ENCODE results near the gene IGIP.

IGIP gene

GRCh38 chr5:140111011-140111858, 14.5 kb upstream of the IGIP start:
- no peak for DNase-seq (ENCODE audit: low read depth in 2 of 2)

GRCh38 chr5:140111859-140112551, 13.7 kb upstream of the IGIP start:
- DNase-seq (ENCODE audit: low read depth in 2 of 2), result no peak

- DNase-seq (ENCODE audit: low read depth in 2 of 2), result no peak
Measured at GRCh38 chr5:140112685-140113179, 13.0 kb upstream of the IGIP start.

- DNase-seq (ENCODE audit: low read depth in 2 of 2), result no peak
Measured at GRCh38 chr5:140113180-140113698, 12.5 kb upstream of the IGIP start.

DNA sequence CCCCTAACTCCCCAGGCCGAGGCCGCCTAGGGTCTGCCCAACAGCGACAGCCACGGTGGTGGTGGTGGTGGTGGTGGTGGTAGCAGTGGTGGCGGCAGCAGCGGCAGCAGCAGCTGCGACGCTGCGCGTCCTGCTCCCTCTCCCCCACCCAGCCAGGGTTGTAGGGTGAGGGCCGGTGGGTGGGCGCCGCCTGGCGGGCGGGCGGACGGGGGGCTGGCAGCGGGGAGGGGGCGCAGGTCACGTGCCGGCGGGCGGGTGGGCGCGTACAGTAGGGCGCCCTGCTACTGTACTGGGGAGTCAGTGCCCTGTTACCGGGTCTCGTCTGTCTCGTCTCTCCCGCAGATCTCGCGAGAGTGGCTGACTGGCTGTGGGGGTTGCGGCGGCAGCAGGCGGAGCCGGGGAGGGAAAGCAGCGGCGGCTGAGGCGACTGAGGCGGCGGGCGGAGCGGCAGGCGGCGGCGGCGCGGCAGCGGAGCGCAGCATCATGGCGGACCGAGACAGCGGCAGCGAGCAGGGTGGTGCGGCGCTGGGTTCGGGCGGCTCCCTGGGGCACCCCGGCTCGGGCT, 12.0 kb upstream of the IGIP start, which contains the start of gene PURA:
Gene PURA (plus strand): TSS at position 411 of the 565 bp plus-strand sequence. CDS start 73 bp downstream, at position 484.
- peak; percentile 90 to 92 for DNase-seq (ENCODE audit: low read depth in 2 of 2)

GRCh38 chr5:140114341-140115185, 11.2 kb upstream of the IGIP start:
- no peak for DNase-seq (ENCODE audit: low read depth in 2 of 2)

DNA sequence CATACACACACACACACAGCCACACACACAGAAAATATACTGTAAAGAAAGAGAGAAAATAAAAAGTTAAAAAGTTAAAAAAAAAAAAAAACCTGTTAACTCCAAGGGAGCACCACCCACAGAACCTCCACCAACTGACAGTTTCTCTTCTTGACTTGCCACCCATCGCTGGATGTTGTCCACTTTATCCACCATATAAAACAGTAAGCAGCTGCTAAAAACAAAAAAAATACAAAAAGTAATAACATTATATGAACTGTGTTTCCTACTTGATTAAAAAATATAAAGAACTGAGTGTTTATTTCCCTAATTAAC, 10.6 kb upstream of the IGIP start:
- no peak for DNase-seq (ENCODE audit: low read depth in 2 of 2)

- no peak for DNase-seq (ENCODE audit: low read depth in 2 of 2)
Measured at GRCh38 chr5:140116716-140117115, 9.0 kb upstream of the IGIP start.

- DNase-seq (ENCODE audit: low read depth in 2 of 2), result no peak
Measured at GRCh38 chr5:140117523-140117922, 8.2 kb upstream of the IGIP start.

GRCh38 chr5:140118302-140118936, 7.3 kb upstream of the IGIP start:
- no peak for DNase-seq (ENCODE audit: low read depth in 2 of 2)

- no peak for DNase-seq (ENCODE audit: low read depth in 2 of 2)
Measured at GRCh38 chr5:140126315-140127012, 727 bp downstream of the IGIP start.

DNA sequence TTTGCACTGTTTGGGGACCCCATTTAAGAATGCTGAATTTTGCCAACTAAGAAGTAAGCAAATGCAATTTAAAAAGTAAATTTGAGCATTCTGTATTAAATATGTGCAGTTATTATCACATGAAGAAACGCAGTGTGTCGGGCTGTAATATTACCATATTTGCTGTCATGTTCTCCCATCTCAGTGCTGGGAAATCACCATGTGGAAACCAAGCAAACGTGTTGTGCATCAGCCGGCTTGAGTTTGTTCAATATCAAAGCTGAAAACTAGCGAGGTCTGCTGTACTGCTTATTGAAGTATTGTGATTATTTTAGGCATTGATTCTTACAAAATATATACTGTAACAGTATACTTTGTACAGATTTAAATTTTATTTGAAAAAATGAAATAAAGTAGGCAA, 2.6 kb downstream of the IGIP start:
- DNase-seq (ENCODE audit: low read depth in 2 of 2), result no peak

DNA sequence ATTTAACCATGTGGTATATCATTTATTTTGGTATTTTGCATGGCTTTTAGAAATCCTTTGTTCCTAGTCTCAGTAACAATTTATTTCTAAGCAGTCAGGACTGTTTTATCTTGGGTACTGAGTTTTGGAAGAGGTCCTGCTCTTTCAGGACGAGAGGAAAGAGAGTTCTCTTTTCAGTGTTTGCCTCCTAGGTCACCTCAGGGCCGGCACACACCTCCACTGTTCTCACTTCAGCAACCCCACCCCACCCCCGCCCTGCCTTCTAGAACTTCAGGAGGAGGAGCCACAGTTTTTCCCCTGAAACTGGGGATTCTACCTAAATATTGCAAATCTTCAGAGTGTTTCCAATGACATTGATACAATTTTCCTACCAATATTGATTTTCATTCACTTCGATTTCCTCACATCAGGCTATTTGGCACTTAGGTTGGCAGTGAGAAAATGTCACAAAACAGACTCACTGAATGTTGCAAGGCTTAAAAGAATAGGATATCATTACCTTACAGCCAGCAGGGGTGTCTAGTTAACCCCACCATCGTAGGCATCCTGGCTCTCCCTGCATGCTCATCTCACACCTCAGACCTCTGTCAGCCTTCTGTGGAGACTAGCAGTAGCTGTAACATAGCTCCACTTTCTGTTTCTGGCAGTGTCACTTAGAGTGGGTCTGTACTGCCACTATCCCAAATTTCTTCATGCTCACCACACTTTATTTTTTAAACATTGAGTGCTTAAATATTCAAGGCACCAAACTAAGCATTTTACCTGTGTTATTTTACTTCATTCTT, 5.4 kb downstream of the IGIP start:
- no peak for DNase-seq (ENCODE audit: low read depth in 2 of 2)

DNA sequence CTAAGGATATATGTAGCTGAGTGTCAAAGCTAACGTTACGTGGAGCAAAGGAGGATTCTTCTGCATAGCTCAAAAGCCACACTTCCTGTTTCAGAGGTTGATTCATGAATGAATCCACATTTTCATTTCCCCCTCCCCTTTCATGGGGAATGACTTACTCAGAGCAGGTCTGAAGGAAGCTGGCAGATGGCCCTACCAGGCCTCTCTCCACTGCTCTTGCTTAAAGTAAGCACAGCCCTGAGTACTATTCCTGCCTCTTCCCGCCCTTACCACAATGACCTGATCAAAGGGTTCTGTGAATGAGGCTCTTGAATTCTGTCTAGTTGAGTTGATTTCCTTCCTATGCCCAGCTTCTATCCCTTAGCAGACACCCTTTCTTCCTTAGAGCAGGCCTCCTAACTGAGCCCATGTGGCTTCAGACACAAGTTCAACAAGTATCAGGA, 6.3 kb downstream of the IGIP start:
- DNase-seq (ENCODE audit: low read depth in 2 of 2), result no peak

GRCh38 chr5:140133514-140134167, 7.9 kb downstream of the IGIP start:
- DNase-seq (ENCODE audit: low read depth in 2 of 2), result no peak

DNA sequence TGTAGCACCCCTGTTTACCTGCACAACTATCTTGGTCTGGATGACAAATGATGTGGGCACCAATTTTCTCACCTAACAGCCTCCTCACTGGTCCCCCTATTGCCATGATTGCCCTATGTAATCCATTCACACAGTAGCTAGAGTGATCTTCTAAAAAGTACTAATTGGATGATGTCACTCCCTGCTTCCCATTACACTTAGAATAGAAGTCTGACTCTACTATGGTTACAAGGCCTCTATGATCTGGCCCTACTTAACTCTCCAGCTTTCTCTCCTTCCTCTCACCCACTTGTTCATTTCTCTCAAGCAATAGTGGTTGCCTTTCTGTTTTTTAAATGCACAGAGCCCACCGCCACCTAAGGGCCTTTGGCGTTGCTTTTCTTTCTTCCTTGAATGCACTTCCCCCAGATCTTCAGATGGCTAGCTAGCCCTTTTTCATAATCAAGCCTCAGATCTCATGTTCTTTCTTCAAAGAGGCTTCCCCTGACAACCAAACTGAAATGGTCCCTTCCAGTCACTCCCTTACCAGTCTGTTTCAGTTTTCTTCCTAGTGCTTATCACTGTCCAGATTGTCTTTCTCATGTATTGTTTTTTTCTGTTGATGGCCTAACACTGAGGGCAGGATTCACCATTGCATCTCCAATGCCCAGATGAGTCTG, 8.7 kb downstream of the IGIP start:
- DNase-seq (ENCODE audit: low read depth in 2 of 2), result no peak

DNA sequence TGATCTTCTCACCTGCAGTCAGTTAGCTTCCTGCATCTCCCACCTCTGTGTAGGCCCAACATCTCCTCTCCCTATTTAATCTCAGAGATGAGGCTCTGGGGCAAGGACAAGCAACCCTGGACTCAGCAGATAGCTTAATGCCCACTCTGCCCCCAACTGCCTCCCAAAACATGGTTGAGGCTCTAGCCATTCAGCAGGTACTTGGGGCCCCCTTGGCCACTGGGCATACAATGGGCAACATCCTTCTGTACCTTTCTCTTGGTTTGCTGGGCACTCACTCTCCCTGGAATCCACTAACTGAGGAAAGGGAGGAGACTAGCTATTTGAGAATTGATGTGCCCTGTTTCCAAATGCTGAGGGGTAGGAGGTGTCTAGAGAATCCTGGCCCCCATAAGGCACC, 9.4 kb downstream of the IGIP start:
- DNase-seq (ENCODE audit: low read depth in 2 of 2), result no peak

DNA sequence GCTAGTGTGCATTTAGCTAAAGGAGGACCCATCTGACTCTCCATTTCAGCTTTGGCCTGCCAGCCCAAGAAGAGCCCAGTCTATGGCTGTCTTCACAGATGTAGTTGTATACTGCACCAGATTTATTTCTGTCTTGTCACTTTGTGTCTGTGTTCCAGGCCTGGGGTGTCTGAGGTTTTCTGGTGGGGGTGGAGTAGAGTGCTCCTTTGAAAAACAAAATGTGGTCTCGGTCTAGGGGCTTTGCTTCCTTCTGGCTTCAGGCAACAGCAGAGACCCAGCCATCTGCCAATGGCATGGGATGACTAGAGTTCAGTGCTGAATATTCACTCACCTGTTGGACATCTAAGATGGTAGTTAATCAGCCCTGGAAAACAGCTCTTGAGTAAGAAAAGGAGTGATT, 10.9 kb downstream of the IGIP start:
- no peak for DNase-seq (ENCODE audit: low read depth in 2 of 2)

- no peak for DNase-seq (ENCODE audit: low read depth in 2 of 2)
Measured at GRCh38 chr5:140140435-140140834, 14.7 kb downstream of the IGIP start.
